DND-41 (cell line): ENCODE results near the gene MAP4K5.

Source experiments
- ATAC-seq: fragments of 200-7000 bp; cut with Tn5 transposase; 3 replicates; pipeline ENCODE4 v1.9.1; 2021; ENCODE audit warnings: low read depth; ENCODE audit not compliant: insufficient read depth
- DNase-seq: peaks from one replicate; pipeline ENCODE4 v3.0.0-alpha.2; 2020
- H2AFZ ChIP-seq: 2 replicates; pipeline ENCODE4 v1.6.0; 2012; ENCODE audit warnings: low read depth, low read length
- H3K27ac ChIP-seq: 2 replicates; pipeline ENCODE4 v1.5.1; 2012; ENCODE audit warnings: low read length, inconsistent platforms
- H3K27me3 ChIP-seq: fragments of 200-600 bp; sonication (generic); 2 replicates; pipeline ENCODE4 v1.6.0; 2012; ENCODE audit warnings: low read length, mild to moderate bottlenecking, inconsistent platforms; ENCODE audit not compliant: insufficient read depth, poor library complexity
- H3K36me3 ChIP-seq: 2 replicates; pipeline ENCODE4 v1.5.1; 2012; ENCODE audit warnings: low read length, inconsistent platforms; ENCODE audit not compliant: insufficient read depth
- H3K4me1 ChIP-seq: 2 replicates; pipeline ENCODE4 v1.5.1; 2012; ENCODE audit warnings: mild to moderate bottlenecking, low read length; ENCODE audit not compliant: insufficient read depth
- H3K4me2 ChIP-seq: 2 replicates; pipeline ENCODE4 v1.6.0; 2012; ENCODE audit warnings: mild to moderate bottlenecking, moderate library complexity, low read length, inconsistent platforms; ENCODE audit not compliant: insufficient read depth
- H3K4me3 ChIP-seq, 2 experiments: fragments of 200-600 bp in 1 of 2; shearing (Covaris generic) in 1 of 2; 2 replicates each; pipeline ENCODE4 v1.5.1; 2012 to 2016; ENCODE audit warnings: inconsistent platforms in 2 of 2, low read length in 2 of 2, mild to moderate bottlenecking in 2 of 2, low read depth in 1 of 2, moderate library complexity in 1 of 2
- H3K79me2 ChIP-seq: 2 replicates; pipeline ENCODE4 v1.6.0; 2012; ENCODE audit warnings: low read length, inconsistent platforms; ENCODE audit not compliant: insufficient read depth
- H3K9ac ChIP-seq: 2 replicates; pipeline ENCODE4 v1.6.0; 2012; ENCODE audit warnings: low read depth, mild to moderate bottlenecking, inconsistent platforms, low read length, moderate library complexity
- H3K9me3 ChIP-seq: 2 replicates; pipeline ENCODE4 v1.5.1; 2012; ENCODE audit warnings: low read length, moderate library complexity, mild to moderate bottlenecking, inconsistent platforms; ENCODE audit not compliant: insufficient read depth, severe bottlenecking
- H4K20me1 ChIP-seq: 2 replicates; pipeline ENCODE4 v1.6.0; 2012; ENCODE audit warnings: low read length; ENCODE audit not compliant: insufficient read depth
- CTCF ChIP-seq: IDR thresholded peaks from 2 replicates; pipeline ENCODE4 v1.5.1; 2012; ENCODE audit warnings: borderline replicate concordance, low read length, moderate library complexity, mild to moderate bottlenecking; ENCODE audit not compliant: poor library complexity, severe bottlenecking; ENCODE audit errors: extremely low read depth
- EZH2 ChIP-seq: IDR thresholded peaks from 3 replicates; pipeline ENCODE4 v1.6.1; 2012; ENCODE audit warnings: borderline replicate concordance, low read depth, mild to moderate bottlenecking, moderate library complexity, low read length, inconsistent platforms; ENCODE audit not compliant: severe bottlenecking

Gene MAP4K5

GRCh38 chr14:50524060-50524459 is 8.3 kb downstream of the MAP4K5 start:
- Histone ChIP-seq H3K27me3 (no peaks in the 10 kb centered on the region), H3K79me2 (peaks cover 98% of the 10 kb centered on the region), H3K27ac (no peak overlapping the region), H3K4me1 (peaks cover 18% of the 10 kb centered on the region; the same call in 1 of the 2 replicates), H3K9me3 (no peaks in the 10 kb centered on the region), H3K36me3 (peaks cover 13% of the 10 kb centered on the region; the same call in 1 of the 2 replicates), H4K20me1 (peaks cover 48% of the 10 kb centered on the region; the same call in 1 of the 2 replicates), H3K4me2 (no peak overlapping the region), H3K4me3 (no peak overlapping the region), H3K9ac (no peak overlapping the region), H2AFZ (no peak overlapping the region)
- ATAC-seq (no peak), DNase-seq (no peak)
- TF ChIP-seq EZH2 (no peak), CTCF (no peak)

- DNase-seq (no peak), ATAC-seq (no peak)
- peaks cover 12% of the 10 kb centered on the region; the same call in 1 of the 2 replicates for H3K36me3 ChIP-seq
- H3K9me3 ChIP-seq, result no peaks in the 10 kb centered on the region
- H3K9ac ChIP-seq, result no peak overlapping the region
- H4K20me1 ChIP-seq, result peaks cover 46% of the 10 kb centered on the region; the same call in 1 of the 2 replicates
- no peak overlapping the region for H3K4me3 ChIP-seq
- no peak overlapping the region for H3K4me2 ChIP-seq
- peaks cover 14% of the 10 kb centered on the region; the same call in 1 of the 2 replicates for H3K4me1 ChIP-seq
- no peaks in the 10 kb centered on the region for H3K27me3 ChIP-seq
- H2AFZ ChIP-seq, result no peak overlapping the region
- peaks cover 97% of the 10 kb centered on the region for H3K79me2 ChIP-seq
- TF ChIP-seq EZH2, result no peak
- no peak for TF ChIP-seq CTCF
- H3K27ac ChIP-seq, result no peak overlapping the region
Observed at GRCh38 chr14:50523271-50524041, 8.9 kb downstream of the MAP4K5 start.

- DNase-seq, result no peak
- Histone ChIP-seq H3K4me2 (no peak overlapping the region), H2AFZ (no peak overlapping the region), H3K4me3 (no peak overlapping the region), H3K9me3 (no peaks in the 10 kb centered on the region), H3K27ac (no peak overlapping the region), H3K9ac (no peak overlapping the region), H3K79me2 (peaks cover 96% of the 10 kb centered on the region), H4K20me1 (peaks cover 45% of the 10 kb centered on the region; the same call in 1 of the 2 replicates), H3K27me3 (no peaks in the 10 kb centered on the region), H3K36me3 (peaks cover 11% of the 10 kb centered on the region; the same call in 1 of the 2 replicates), H3K4me1 (peaks cover 10% of the 10 kb centered on the region; the same call in 1 of the 2 replicates)
- ATAC-seq, result peak; percentile 50
- TF ChIP-seq EZH2 (no peak), CTCF (no peak)
Observed at GRCh38 chr14:50521912-50522341, 10.4 kb downstream of the MAP4K5 start.
